Measurements from ENCODE around the gene ATOSA.

Gene ATOSA

GRCh38 chr15:52679232-52680040 is at the start of gene ATOSA:
Gene ATOSA, minus strand, starts transcription at chr15:52679388. Its CDS starts 1,367 bp downstream, at chr15:52678021.
- peak; percentile 88 for DNase-seq

- no peak for DNase-seq
Observed at GRCh38 chr15:52728899-52729298, 49.7 kb upstream of the ATOSA start.

- DNase-seq, result no peak
Observed at GRCh38 chr15:52727815-52728214, 48.6 kb upstream of the ATOSA start.

GRCh38 chr15:52726195-52726594 is 47.0 kb upstream of the ATOSA start:
- no peak for DNase-seq

- DNase-seq, result no peak
Observed at GRCh38 chr15:52718551-52718950, 39.4 kb upstream of the ATOSA start.

- DNase-seq, result no peak
Observed at GRCh38 chr15:52717924-52718323, 38.7 kb upstream of the ATOSA start.

DNA sequence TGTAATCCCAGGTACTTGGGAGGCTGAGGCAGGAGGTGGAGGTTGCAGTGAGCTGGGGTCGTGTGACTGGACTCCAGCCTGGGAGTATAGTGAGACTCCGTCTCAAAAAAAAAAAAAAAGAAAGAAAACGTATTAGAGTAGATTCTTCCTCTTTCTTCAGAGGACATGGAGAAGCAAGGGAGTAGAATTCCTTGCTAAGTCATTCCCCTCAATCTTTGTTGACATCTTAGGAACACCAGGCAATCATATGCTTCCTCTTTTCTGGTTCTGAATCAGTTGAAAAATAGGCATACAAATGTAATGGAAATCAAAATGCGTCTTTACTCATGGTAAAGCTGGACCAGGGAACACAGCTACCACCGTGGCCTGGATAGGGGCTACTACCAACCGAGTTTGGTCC is 38.3 kb upstream of the ATOSA start:
- no peak for DNase-seq

- DNase-seq, result no peak
Observed at GRCh38 chr15:52716536-52716935, 37.3 kb upstream of the ATOSA start.

- DNase-seq, result no peak
Observed at GRCh38 chr15:52715411-52715810, 36.2 kb upstream of the ATOSA start.

DNA sequence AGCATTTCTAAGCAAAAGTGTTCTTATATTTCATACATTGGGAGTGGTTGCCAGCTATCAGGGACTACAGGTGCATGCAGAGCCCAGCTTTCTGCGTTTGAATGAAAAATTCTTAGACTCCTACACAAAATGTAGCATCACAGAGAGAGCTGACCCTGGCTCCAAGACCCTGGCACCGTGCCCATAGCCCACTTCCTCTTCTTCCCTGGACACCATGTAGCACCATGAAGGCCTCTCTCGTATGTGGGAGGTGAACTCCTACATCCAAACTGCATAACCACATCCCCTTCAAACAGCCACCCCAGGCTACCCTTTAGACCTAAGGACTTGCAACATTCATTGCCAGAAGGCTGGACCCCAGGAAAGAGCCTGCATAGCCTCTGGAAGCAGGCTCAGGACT is 35.8 kb upstream of the ATOSA start:
- DNase-seq, result no peak

- no peak for DNase-seq
Observed at GRCh38 chr15:52710708-52711389, 31.7 kb upstream of the ATOSA start.

- DNase-seq, result no peak
Observed at GRCh38 chr15:52710050-52710707, 31.0 kb upstream of the ATOSA start.

DNA sequence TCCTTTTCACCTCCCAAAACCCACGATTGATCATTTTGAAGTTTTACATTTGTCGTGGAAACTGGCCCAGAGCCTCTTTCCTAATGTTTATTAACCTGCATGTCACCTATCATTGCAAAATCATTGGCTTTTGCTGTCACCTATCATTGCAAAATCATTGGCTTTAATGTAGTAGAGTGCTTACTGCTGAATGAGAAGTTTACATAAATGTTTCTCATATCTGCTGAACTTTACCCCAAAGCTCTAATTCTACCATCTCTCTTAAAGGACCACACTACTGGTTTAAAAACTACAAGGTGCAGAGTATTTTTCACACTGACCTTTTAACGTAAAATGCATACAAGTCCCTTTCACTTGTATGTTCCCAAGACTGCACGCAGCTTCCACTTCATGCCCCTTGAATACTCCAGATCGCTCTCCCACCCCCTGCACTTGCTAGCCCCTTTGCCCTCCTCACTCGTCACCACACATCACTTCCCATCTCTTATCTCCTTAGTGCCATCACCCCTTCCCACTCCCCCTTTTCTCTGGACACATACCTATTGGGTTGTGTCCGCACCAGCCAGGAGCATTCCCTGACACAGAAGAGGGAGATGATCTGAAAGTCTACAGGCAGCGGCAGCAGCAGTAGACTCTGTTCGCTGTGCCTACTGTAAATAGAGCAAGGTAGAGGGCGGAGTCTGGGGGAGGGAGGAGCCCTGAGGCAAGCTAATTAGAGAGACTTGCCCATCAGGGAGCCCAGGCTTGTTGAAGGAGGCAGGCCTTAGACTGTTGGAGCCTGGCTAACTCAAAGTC is 30.2 kb upstream of the ATOSA start:
- DNase-seq, result no peak

DNA sequence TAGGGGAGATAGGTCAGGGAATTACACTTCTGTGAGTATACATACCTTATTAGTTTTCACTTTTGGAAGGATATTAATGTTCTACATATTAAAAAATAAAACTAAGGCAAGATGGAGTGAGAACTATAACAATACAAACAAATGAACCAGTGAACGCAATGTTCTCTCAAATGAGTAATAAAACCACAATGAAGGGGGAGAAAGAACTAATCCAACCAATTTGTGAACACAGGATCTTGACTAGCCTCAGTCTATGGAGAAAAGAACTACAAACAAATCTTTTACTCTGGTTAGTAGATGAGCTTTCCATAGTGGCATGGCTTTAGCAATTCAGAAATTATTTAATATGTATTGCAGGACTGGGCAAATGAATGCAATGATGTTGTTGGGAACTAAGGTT is 26.9 kb upstream of the ATOSA start:
- DNase-seq, result no peak

DNA sequence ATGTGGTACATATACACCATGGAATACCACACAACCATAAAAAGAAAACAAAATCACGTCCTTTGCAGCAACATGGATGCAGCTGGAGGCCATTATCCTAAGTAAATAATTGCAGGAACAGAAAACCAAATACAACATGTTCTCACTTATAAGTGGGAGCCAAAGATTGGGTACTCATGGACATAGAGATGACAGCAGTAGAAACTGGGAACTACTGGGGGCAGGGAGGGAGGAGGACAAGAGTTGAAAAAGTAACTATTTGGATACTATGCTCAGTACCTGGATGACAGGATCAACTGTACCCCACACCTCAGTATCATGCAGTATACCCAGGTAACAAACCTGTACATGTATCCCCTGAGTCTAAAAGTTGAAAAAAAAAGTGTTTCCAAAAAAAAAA is 23.2 kb upstream of the ATOSA start:
- DNase-seq, result no peak

GRCh38 chr15:52699457-52699856 is 20.3 kb upstream of the ATOSA start:
- DNase-seq, result no peak

DNA sequence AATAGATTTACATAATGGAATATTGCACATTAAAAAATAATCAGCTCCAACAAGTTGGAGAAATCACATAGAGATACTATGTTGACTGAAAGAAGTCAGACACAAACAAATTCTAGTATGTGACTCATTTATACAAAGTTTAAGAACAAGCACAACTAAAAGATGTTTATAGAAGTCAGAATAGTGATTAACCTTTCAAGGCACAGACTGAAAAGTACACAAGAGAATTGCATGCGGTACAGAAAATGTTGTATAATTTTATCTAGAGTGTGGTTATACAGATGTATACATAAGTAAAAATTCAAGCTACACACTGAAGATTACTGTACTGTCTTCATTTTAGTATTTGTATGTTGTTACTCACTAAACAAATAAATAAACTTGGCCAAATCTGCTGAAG is 19.3 kb upstream of the ATOSA start:
- DNase-seq, result no peak

GRCh38 chr15:52697051-52697450 is 17.9 kb upstream of the ATOSA start:
- DNase-seq, result no peak

DNA sequence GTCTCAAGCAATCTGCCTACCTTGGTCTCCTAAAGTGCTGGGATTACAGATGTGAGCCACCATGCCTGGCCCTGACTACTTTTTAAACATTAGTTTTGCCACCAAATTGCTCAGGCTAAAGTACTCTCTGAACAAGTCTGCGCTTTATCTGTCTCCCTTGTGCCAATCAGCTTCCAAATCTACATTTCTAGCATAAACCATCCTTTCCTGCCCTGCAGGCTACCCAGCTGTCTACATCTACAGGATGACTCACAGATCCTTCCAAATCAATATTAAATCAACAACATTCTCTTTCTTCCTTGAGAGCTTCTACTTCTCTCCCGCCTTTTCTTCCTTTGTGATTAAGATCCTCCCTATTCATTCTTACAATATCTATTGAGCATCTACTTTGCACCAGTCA is 16.0 kb upstream of the ATOSA start:
- DNase-seq, result no peak

DNA sequence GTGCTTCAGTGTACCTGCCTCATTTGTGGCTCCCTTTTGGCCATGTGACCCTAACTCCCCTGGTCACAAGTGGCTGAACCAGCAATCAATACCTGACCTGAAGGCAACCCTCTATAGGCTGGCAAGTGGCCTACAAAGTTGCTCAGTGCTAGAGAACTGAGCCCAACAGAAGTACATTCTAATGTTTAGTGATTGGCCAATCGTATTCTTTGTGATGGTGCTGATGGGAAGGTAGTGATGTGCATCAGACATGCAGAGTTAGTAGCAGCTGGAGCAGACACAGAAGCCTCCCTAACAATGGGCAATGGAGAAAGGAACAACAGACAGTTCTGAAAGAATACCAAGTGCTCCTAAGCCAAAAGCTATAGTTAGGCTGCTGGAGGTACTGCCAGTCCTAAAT is 10.4 kb upstream of the ATOSA start:
- no peak for DNase-seq

DNA sequence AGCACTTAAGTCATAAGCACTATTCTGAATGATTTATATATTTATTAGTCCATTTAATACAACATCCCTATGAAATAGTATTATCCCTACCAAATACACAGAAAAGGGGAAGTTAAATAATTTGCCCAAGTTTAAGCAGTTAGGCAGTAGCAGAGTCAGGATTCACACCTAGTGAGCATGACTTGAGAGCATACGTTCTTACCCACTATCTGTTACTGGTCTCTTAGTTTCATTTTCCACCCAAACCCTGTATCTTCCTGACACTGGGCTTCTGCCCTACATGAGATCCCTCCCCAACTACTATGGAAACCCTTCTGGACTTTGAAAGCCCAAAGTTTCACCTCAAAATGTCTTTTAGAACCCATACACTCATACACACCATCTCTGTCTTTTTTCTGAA is 4.4 kb upstream of the ATOSA start:
- DNase-seq, result no peak

DNA sequence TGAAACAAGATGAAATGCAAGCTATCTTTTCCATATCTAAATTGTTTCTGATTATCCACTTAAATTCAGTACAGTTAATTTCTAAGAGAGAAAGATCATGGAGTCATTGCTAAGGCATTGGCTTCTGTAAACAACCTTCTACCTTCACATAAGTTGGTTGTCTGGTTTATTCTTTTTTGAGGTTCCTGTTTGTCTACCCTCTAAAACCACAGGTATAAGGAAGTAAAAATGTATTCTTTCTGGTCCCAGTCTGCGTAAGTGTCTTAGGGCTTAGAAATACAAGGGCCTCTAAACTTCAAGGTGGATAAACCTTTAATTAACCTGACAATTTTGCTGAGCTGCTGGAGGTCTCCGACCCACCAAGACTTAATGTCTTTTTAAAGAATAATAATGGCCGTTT is 3.6 kb upstream of the ATOSA start:
- DNase-seq, result no peak

- no peak for DNase-seq
Observed at GRCh38 chr15:52682200-52682599, 3.0 kb upstream of the ATOSA start.
